Measurements from ENCODE around the gene PTPRT. TPM values are rescaled to one million over a fixed set of nuclear protein-coding genes. Genes with fewer than 3 reads are reported as not detected.

Gene PTPRT
- total RNA-seq, 3 donors from 2014 or later: 0.32 to 6.3 (median 4.9) TPM

- Histone ChIP-seq H3K4me3 (no peak overlapping the region), H3K27ac (no peak overlapping the region), H3K36me3 (no peaks in the 10 kb centered on the region), H3K4me1 (no peaks in the 10 kb centered on the region), H3K27me3 (no peaks in the 10 kb centered on the region), H3K9me3 (no peaks in the 10 kb centered on the region)
- DNase-seq (ENCODE audit: low spot score in 2 of 2): no peak
- no peak for TF ChIP-seq POLR2A (IDR thresholded peaks at IDR 0.05)
- TF ChIP-seq POLR2AphosphoS5 (IDR thresholded peaks at IDR 0.05): no peak
- TF ChIP-seq, protein P1, sequence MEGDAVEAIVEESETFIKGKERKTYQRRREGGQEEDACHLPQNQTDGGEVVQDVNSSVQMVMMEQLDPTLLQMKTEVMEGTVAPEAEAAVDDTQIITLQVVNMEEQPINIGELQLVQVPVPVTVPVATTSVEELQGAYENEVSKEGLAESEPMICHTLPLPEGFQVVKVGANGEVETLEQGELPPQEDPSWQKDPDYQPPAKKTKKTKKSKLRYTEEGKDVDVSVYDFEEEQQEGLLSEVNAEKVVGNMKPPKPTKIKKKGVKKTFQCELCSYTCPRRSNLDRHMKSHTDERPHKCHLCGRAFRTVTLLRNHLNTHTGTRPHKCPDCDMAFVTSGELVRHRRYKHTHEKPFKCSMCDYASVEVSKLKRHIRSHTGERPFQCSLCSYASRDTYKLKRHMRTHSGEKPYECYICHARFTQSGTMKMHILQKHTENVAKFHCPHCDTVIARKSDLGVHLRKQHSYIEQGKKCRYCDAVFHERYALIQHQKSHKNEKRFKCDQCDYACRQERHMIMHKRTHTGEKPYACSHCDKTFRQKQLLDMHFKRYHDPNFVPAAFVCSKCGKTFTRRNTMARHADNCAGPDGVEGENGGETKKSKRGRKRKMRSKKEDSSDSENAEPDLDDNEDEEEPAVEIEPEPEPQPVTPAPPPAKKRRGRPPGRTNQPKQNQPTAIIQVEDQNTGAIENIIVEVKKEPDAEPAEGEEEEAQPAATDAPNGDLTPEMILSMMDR (IDR thresholded peaks at IDR 0.05): no peak
- intact Hi-C loops (cut with DNase I; ENCODE audit: low total_unique reads): no loop called here
Measured at GRCh38 chr20:42118409-42119125, 1071.1 kb downstream of the PTPRT start.

DNA sequence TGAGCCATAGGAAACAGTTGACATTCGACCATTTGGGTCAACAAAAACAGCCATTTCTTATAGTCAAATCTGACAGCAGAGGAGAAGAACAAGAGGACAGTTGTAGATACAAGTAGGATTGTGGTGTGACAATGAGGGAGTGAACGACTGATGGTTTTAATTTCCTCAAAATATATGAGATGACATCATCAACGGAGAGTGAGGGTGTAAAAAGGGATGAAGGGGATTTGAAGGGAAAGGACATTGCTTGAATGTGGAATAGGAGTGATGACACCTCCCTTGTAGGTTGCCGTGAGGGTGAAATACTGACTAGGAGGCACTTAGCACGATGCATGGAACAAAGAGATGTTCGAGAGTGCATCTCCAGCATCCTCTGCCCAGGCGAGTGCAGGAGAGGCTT, 1071.7 kb downstream of the PTPRT start:
- intact Hi-C loops (cut with DNase I; ENCODE audit: low total_unique reads): no loop called here
- no peak for DNase-seq (ENCODE audit: low spot score in 2 of 2)
- H3K9me3 ChIP-seq: no peaks in the 10 kb centered on the region
- TF ChIP-seq, protein P1 (IDR thresholded peaks at IDR 0.05): no peak
- TF ChIP-seq POLR2AphosphoS5 (IDR thresholded peaks at IDR 0.05) (no peak), POLR2A (IDR thresholded peaks at IDR 0.05) (no peak)
- no peaks in the 10 kb centered on the region for H3K27me3 ChIP-seq
- no peaks in the 10 kb centered on the region for H3K4me1 ChIP-seq
- H3K36me3 ChIP-seq: no peaks in the 10 kb centered on the region
- H3K4me3 ChIP-seq: no peak overlapping the region
- no peak overlapping the region for H3K27ac ChIP-seq

GRCh38 chr20:42113236-42113635, 1076.5 kb downstream of the PTPRT start:
- TF ChIP-seq POLR2A (IDR thresholded peaks at IDR 0.05): no peak
- no peak for TF ChIP-seq POLR2AphosphoS5 (IDR thresholded peaks at IDR 0.05)
- TF ChIP-seq, protein P1 (IDR thresholded peaks at IDR 0.05): no peak
- intact Hi-C loops (cut with DNase I; ENCODE audit: low total_unique reads): no loop called here
- no peak for DNase-seq (ENCODE audit: low spot score in 2 of 2)

DNA sequence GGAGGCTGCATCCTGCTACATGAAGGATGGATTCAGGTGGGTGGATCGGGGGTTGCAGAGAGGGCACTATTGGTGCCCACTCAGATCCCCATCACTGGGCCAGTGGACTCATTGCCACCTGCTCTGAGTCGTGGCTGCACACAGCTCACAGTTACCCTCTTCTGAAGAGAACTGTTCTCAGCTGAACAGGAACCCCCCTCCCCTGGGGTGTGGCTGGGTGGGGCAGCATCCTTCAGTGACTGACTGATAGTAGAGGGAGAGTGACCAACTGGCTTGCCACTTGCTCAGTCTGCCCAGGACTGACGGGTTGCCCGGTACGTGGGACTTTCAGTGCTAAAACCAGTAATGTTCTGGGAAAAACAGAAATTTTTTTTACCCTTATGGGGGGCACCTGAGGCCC, 1077.5 kb downstream of the PTPRT start:
- H3K4me1 ChIP-seq: no peaks in the 10 kb centered on the region
- intact Hi-C loops (cut with DNase I; ENCODE audit: low total_unique reads): no loop called here
- DNase-seq (ENCODE audit: low spot score in 2 of 2): no peak
- no peak overlapping the region for H3K4me3 ChIP-seq
- no peak overlapping the region for H3K27ac ChIP-seq
- no peak for TF ChIP-seq POLR2A (IDR thresholded peaks at IDR 0.05)
- TF ChIP-seq, protein P1 (IDR thresholded peaks at IDR 0.05): no peak
- TF ChIP-seq POLR2AphosphoS5 (IDR thresholded peaks at IDR 0.05): no peak
- H3K27me3 ChIP-seq: no peaks in the 10 kb centered on the region
- no peaks in the 10 kb centered on the region for H3K9me3 ChIP-seq
- no peaks in the 10 kb centered on the region for H3K36me3 ChIP-seq

More at GRCh38 chr20:42113236-42113635, 1076.5 kb downstream of the PTPRT start:
- Histone ChIP-seq H3K9me3 (no peaks in the 10 kb centered on the region), H3K36me3 (no peaks in the 10 kb centered on the region), H3K27ac (no peak overlapping the region), H3K27me3 (no peaks in the 10 kb centered on the region), H3K4me1 (no peaks in the 10 kb centered on the region), H3K4me3 (no peak overlapping the region)

- TF ChIP-seq, protein P1 (IDR thresholded peaks at IDR 0.05): no peak
- TF ChIP-seq POLR2A (IDR thresholded peaks at IDR 0.05) (no peak), POLR2AphosphoS5 (IDR thresholded peaks at IDR 0.05) (no peak)
- no peak overlapping the region for H3K4me3 ChIP-seq
- no peak for DNase-seq (ENCODE audit: low spot score in 2 of 2)
- no peaks in the 10 kb centered on the region for H3K4me1 ChIP-seq
- H3K36me3 ChIP-seq: no peaks in the 10 kb centered on the region
- H3K9me3 ChIP-seq: no peaks in the 10 kb centered on the region
- no peak overlapping the region for H3K27ac ChIP-seq
- intact Hi-C loops (cut with DNase I; ENCODE audit: low total_unique reads): no loop called here
- no peaks in the 10 kb centered on the region for H3K27me3 ChIP-seq
Measured at GRCh38 chr20:42111349-42111748, 1078.4 kb downstream of the PTPRT start.

Data from breast epithelium (tissue), 4 donors.